GM19324 (cell line): Measurements from ENCODE around the gene FAM216A.

Experiments
- ATAC-seq: cut with Tn5 transposase; IDR thresholded peaks from one replicate; pipeline ENCODE4 v1.9.1; 2021; ENCODE audit warnings: mild to moderate bottlenecking, moderate library complexity; ENCODE audit not compliant: unreplicated experiment, low FRiP score

The FAM216A gene

GRCh38 chr12:110537605-110538409 is 69.2 kb downstream of the FAM216A start:
- ATAC-seq, result no peak

GRCh38 chr12:110538869-110539622 is 70.4 kb downstream of the FAM216A start:
- no peak for ATAC-seq
